B cell (primary cell): Measurements from ENCODE around the gene C16orf92. TPM values are rescaled to one million over a fixed set of nuclear protein-coding genes. Genes with fewer than 3 reads are reported as not detected.

Experiments
- ATAC-seq: fragments of 200-7000 bp; cut with Tn5 transposase; one replicate; pipeline ENCODE4 v1.10.0; 2021; ENCODE audit warnings: low read depth, mild to moderate bottlenecking, moderate number of reproducible peaks, moderate library complexity
- CTCF ChIA-PET: fragments of 350-600 bp; sonication (Branson Sonifier 250); formaldehyde crosslinking; loops from one replicate; lab custom pipeline; 2021; ENCODE audit warnings: antibody characterized with exemption, inconsistent platforms; lab: Charles Lee
- POLR2A ChIA-PET: fragments of 350-600 bp; sonication (Branson Sonifier 250); formaldehyde crosslinking; loops from one replicate; lab custom pipeline; 2021; ENCODE audit warnings: antibody characterized with exemption; lab: Charles Lee
- DNase-seq: peaks from one replicate; pipeline ENCODE4 v3.0.0; 2013
- H2AFZ ChIP-seq: 2 replicates; pipeline ENCODE4 v1.6.1; 2012; ENCODE audit warnings: mild to moderate bottlenecking, low read depth, low read length; ENCODE audit not compliant: insufficient read depth, poor library complexity, severe bottlenecking
- H3K27ac ChIP-seq, 2 donors: 1 replicate in 1 of 2; 2 replicates in 1 of 2; pipeline ENCODE4 v1.5.1; 2012 to 2013; ENCODE audit warnings: low read length in 2 of 2, mild to moderate bottlenecking in 2 of 2, moderate library complexity in 1 of 2
- H3K27me3 ChIP-seq, 4 experiments: fragments of 200-600 bp in 1 of 4; sonication (generic) in 1 of 4; replicated peaks in 1 of 4; 1 replicate in 2 of 4; 2 replicates in 2 of 4; pipeline versions ENCODE4 v1.6.1 to v1.7.0; 2013 to 2016; ENCODE audit warnings: low read length in 3 of 4, mild to moderate bottlenecking in 2 of 4, mixed read lengths in 1 of 4, moderate library complexity in 1 of 4; ENCODE audit not compliant: insufficient read depth in 4 of 4, control insufficient read depth in 3 of 4; ENCODE audit errors: control extremely low read depth in 1 of 4
- H3K36me3 ChIP-seq, 2 experiments: replicated peaks in 1 of 2; 1 replicate in 1 of 2; 2 replicates in 1 of 2; pipeline versions ENCODE4 v1.6.1 to v1.7.1; 2013; ENCODE audit warnings: low read length in 1 of 2; ENCODE audit not compliant: insufficient read depth in 2 of 2, control insufficient read depth in 1 of 2; ENCODE audit errors: control extremely low read depth in 1 of 2, extremely low read depth in 1 of 2
- H3K4me1 ChIP-seq, 2 donors: fragments of 200-600 bp in 1 of 2; sonication (generic) in 1 of 2; 1 replicate in 1 of 2; 2 replicates in 1 of 2; pipeline versions ENCODE4 v1.5.1 to v1.6.1; 2013 to 2017; ENCODE audit warnings: low read length in 2 of 2; ENCODE audit not compliant: control insufficient read depth in 2 of 2, insufficient read depth in 2 of 2
- H3K4me2 ChIP-seq: replicated peaks from 2 replicates; pipeline ENCODE3; 2012; ENCODE audit warnings: mild to moderate bottlenecking, low read depth, low read length; ENCODE audit not compliant: poor library complexity, severe bottlenecking
- H3K4me3 ChIP-seq, 5 experiments: fragments of 200-600 bp in 1 of 5; sonication (generic) in 1 of 5; 1 replicate in 3 of 5; 2 replicates in 2 of 5; pipeline versions ENCODE4 v1.5.1 to v1.7.0; 2011 to 2016; ENCODE audit warnings: low read length in 4 of 5, mild to moderate bottlenecking in 4 of 5, low read depth in 2 of 5, control low read depth in 1 of 5, moderate library complexity in 1 of 5; ENCODE audit not compliant: insufficient read depth in 1 of 5; ENCODE audit errors: control extremely low read depth in 1 of 5, extremely low read depth in 1 of 5
- H3K79me2 ChIP-seq: fragments of 200-600 bp; sonication (generic); one replicate; pipeline ENCODE4 v1.6.0; 2016; ENCODE audit warnings: low read length; ENCODE audit not compliant: control insufficient read depth, insufficient read depth
- H3K9ac ChIP-seq: fragments of 200-600 bp; sonication (generic); 2 replicates; pipeline ENCODE4 v1.6.1; 2017; ENCODE audit warnings: mild to moderate bottlenecking, low read length, moderate library complexity
- H3K9me3 ChIP-seq, 3 donors: one replicate each; pipeline versions ENCODE4 v1.6.1 to v1.7.1; 2013; ENCODE audit warnings: low read length in 2 of 3; ENCODE audit not compliant: control insufficient read depth in 2 of 3, insufficient read depth in 1 of 3; ENCODE audit errors: control extremely low read depth in 1 of 3
- H4K20me1 ChIP-seq: 2 replicates; pipeline ENCODE4 v1.6.0; 2012; ENCODE audit warnings: mild to moderate bottlenecking, low read length; ENCODE audit not compliant: insufficient read depth, control insufficient read depth, poor library complexity, severe bottlenecking
- H3K27ac Mint-ChIP-seq: one replicate; pipeline ENCODE4 v1.8.0; 2021; ENCODE audit warnings: mixed read lengths
- H3K27me3 Mint-ChIP-seq: one replicate; pipeline ENCODE4 v1.8.0; 2021; ENCODE audit warnings: mixed read lengths
- H3K4me1 Mint-ChIP-seq: one replicate; pipeline ENCODE4 v1.8.0; 2021; ENCODE audit warnings: mixed read lengths
- H3K4me3 Mint-ChIP-seq: one replicate; pipeline ENCODE4 v1.8.0; 2021; ENCODE audit warnings: mixed read lengths
- H3K9me3 Mint-ChIP-seq: one replicate; pipeline ENCODE4 v1.8.0; 2022; ENCODE audit warnings: mixed read lengths; ENCODE audit not compliant: insufficient read depth
- CTCF ChIP-seq: fragments of 200-600 bp; IDR thresholded peaks from one replicate; pipeline ENCODE4 v1.8.0; 2022; ENCODE audit warnings: antibody characterized with exemption, mild to moderate bottlenecking
- EZH2 ChIP-seq: IDR thresholded peaks from 2 replicates; pipeline ENCODE4 v1.6.1; 2012; ENCODE audit warnings: borderline replicate concordance, low read depth, mild to moderate bottlenecking, moderate library complexity, low read length; ENCODE audit not compliant: insufficient read depth, poor library complexity, severe bottlenecking
- WGBS: methylation state at CpG from one replicate; pipeline ENCODE4 v1.1.5; 2013; ENCODE audit warnings: missing lambda C conversion rate; ENCODE audit not compliant: insufficient coverage; 5-methylcytosine and 5-hydroxymethylcytosine counted together
- intact Hi-C: fragments of 100-400 bp; cut with micrococcal nuclease; formaldehyde crosslinking; loops from one replicate; pipeline ENCODE4 v1.10.0; 2022
- polyA plus RNA-seq: library from polyadenylated mRNA; depleted of rRNA; stranded (reverse); fragments of >200 nt; gene quantifications from 2 replicates; pipeline ENCODE4 v1.2.3, GENCODE V29; 2012
- total RNA-seq, 2 donors: library from RNA; stranded (reverse); fragments of 120-200 nt in 1 of 2; gene quantifications; 1 replicate in 1 of 2; 2 replicates in 1 of 2; pipeline versions ENCODE4 v1.2.3 to v1.2.4, GENCODE V29; 2013 to 2022

The C16orf92 gene
- total and polyA plus RNA-seq, 2 donors (not counting 1 experiment from before 2014, with no cell fraction given): not detected

GRCh38 chr16:30010844-30011713, 11.9 kb upstream of the C16orf92 start, which contains the start of gene DOC2A:
TSS of gene DOC2A (minus strand) at chr16:30011027. CDS start at chr16:30010222, 805 bp downstream.
- no peaks in the 10 kb centered on the region for H4K20me1 ChIP-seq
- peaks cover 0 to under 1% of the 10 kb centered on the region in 2 experiments for H3K36me3 ChIP-seq
- DNase-seq (peak; percentile 49), ATAC-seq (peak; percentile 32)
- H3K4me1 Mint-ChIP-seq: peaks cover 14% of the 10 kb centered on the region
- ChIA-PET CTCF (no interaction called here), POLR2A (interaction anchor here (0.6 to 0.7 kb wide), 2 partner anchors 13 to 191 kb away, joined by 3 read pairs; partner anchors contain the start of gene MVP)
- H3K27me3 ChIP-seq: peaks cover 0 to 29% (median 15%) of the 10 kb centered on the region in 4 experiments
- peak within 1 kb of the TSS in 4 of 5 experiments; percentile 29 to 50 (median 44) for H3K4me3 ChIP-seq
- peaks cover 16 to 21% of the 10 kb centered on the region in 2 donors for H3K4me1 ChIP-seq
- no peak within 1 kb of the TSS for H3K27ac Mint-ChIP-seq
- H2AFZ ChIP-seq: peak within 1 kb of the TSS; percentile 56
- 1% methylated on average over 81 of the region's 99 CpGs for WGBS
- H3K27me3 Mint-ChIP-seq: peaks cover 20% of the 10 kb centered on the region
- intact Hi-C loops: no loop called here
- peaks cover 0 to 12% (median 0%) of the 10 kb centered on the region in 3 donors for H3K9me3 ChIP-seq
- H3K9me3 Mint-ChIP-seq: no peaks in the 10 kb centered on the region
- peaks cover 2% of the 10 kb centered on the region for H3K79me2 ChIP-seq
- H3K4me3 Mint-ChIP-seq: peak within 1 kb of the TSS; percentile 86
- no peak for TF ChIP-seq EZH2
- TF ChIP-seq CTCF: no peak
- peak within 1 kb of the TSS; percentile 83 for H3K4me2 ChIP-seq
- H3K9ac ChIP-seq: peak within 1 kb of the TSS; percentile 52
- no peak within 1 kb of the TSS for H3K27ac ChIP-seq
